GM19023 (cell line): ENCODE measurements around the gene ST6GALNAC2.
"Not testable (repeated sequence)": the region's sequence is repeated elsewhere in the genome, so short reads cannot be mapped to it uniquely, and the experiment has no call there.

ENCODE experiments used
- ATAC-seq: cut with Tn5 transposase; IDR thresholded peaks from one replicate; pipeline ENCODE4 v1.9.1; 2021; ENCODE audit warnings: mild to moderate bottlenecking, moderate library complexity; ENCODE audit not compliant: unreplicated experiment

The ST6GALNAC2 gene

DNA sequence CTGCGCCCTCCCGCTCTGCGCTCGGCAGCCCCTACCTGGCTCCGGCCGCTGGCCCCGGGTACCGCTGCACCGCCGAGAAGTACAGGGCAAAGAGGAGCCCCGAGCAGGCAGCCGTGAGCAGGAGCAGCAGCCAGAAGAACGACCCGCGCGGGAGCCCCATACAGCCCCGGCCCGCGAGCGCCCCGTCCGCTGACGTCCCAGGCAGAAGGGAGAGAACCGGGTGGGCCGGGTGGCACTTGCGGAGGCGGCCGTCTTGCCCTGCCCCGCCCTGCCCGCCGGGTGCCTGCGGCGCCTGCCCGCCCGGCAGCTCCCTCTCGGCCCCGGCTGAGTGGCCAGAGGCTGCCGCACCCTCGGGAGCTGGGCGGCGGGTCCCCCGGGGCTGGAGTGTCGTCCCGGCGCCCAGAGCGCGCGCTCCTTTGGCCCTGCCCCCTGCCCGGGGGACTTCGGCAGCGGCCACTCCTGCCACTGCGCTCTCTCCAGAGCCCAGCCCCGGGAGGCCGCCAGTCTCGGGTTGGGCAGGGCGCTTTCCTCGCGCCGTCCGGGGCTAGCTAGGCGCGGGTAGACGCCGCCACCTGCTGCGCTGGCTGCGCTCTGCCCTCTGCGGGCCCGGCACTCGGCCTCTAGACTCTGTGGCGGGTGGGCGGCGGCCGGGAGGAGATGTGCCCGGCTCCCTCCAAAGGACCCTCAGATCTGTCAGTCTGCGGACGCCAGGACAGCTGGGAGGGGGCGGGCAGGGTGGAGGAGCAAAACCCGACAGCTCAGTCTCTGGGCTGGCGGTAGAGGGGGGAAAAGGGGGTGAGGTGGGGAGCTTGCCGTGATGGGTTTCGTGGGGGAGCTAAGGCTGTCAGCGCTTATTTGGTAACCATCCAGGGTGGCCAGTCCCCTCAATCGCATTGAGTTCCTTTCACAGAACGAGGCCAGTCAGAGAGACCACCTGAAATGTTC is at the start of gene ST6GALNAC2:
Gene ST6GALNAC2 (minus strand): TSS at position 212 of the 945 bp plus-strand sequence. CDS start 52 bp downstream, at position 160.
- no peak for ATAC-seq

DNA sequence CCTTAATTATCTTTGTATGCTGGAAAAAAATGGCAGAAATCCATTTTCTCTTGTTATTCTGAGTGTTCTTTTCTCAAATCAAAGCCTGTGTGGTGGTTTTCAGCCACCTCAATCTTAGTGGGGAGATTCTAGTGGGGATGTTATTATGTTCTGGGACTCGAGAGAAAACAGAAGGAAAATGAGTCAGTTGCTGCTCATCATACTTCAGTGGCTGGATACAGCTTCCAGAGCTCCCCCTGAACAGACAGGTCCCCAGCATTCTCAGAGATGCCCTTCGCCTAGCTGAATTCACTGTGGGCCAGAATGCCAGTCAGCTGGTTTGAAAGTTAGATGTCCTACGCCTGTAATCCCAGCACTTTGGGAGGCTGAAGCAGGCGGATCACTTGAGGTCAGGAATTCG is 49.4 kb upstream of the ST6GALNAC2 start:
- no peak for ATAC-seq

DNA sequence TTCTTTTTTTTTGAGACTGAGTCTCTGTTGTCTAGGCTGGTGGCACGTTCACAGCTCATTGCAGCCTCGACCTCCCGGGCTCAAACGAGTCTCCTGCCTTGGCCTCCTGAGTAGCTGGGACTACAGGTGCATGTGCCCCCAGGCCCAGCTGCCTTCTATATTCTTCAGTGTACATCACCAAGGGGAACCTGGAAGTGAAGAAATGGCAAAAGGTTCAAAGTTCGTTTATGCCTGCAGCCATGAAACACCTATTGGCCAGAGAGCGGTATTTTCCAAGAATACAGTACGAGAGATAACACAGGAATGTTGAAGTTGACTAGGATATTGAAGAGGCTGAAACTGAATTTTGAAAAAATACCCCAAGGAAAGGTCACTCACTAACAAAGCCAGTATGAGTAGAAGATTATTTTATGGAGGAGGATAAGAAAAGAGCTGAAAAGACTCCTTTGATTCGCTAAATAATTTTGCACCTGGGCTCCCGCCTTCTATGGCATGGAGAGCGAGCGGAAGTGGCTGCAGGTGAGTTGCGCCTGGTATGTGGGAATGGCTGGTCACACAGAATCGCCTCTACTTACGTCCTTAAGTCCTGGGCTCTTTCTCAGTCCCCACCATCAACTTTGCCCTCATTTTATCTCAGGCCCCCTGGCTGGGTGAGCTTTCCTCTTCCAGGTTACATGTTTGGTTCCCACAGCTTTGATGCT is 48.1 kb upstream of the ST6GALNAC2 start:
- ATAC-seq: no peak

DNA sequence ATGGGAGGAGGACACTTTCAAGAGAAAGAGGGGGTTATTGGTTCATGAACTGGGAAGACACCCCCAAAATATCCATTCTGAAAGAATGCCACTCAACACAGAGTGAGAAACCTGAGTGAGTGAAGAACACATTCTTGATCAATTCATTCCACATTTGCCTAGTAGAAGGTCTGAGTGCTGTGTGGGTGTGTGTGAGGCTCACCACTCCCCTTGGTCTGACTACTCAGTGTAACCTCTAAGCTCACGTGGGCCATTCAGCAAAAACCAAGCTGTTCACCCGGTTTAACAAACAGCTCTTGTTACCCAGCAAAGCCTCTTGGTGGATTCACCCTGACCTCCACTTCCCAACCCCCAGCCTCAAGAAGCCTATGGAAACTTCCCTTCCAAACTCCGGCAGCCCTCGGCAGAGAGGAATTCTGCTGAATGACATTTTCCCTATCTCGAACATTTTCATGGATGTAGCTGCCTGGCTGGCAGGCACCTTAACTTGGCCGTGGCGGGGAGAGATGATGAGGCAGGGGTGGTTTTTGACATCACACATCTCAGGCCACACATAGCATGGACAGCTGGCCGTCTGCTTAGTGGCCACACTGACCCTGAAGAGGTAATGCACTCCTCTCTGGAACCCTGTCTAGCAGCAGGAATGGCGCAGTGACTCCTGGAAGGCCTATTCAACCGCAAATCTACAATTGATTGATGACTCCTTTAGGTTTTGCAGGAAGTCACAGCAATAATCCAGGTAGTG is 46.3 kb upstream of the ST6GALNAC2 start:
- ATAC-seq: no peak

DNA sequence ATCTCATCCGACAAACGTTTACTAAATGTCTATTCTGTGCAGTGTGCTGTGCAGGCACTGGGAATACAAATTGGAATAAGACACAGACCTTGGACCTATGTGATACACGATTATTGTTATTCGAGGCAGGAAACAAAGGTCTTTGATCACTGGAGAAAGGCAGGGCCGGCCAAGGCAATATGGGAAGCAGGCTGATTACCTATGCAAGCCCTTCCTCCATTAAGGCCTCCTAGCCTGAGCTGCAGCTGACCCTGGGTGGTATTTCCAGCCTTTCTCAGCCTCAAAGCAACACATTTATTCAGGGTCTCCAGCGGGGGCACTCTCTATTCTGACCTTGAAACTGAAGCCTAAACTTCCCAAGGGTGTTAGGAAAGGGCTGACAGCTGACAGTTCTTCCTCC is 44.5 kb upstream of the ST6GALNAC2 start:
- no peak for ATAC-seq

DNA sequence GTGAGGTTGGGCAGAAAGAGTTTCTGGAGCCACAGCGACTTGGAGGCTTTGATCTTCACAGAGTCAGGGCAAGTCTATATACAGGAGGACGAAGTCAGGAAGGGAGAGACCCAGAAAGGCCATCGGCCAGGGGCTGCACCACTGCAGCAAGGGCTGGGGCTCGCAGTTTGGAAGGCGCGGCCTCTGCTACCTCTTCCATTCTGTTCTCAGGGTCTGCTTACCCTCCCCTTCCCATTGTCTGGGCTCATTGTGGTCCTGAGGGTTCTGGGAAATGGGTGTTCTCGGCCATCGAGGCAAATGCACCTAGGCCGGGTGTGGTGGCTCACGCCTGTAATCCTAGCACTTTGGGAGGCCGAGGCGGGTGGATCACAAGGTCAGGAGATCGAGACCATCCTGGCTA is 41.9 kb upstream of the ST6GALNAC2 start:
- ATAC-seq: no peak

DNA sequence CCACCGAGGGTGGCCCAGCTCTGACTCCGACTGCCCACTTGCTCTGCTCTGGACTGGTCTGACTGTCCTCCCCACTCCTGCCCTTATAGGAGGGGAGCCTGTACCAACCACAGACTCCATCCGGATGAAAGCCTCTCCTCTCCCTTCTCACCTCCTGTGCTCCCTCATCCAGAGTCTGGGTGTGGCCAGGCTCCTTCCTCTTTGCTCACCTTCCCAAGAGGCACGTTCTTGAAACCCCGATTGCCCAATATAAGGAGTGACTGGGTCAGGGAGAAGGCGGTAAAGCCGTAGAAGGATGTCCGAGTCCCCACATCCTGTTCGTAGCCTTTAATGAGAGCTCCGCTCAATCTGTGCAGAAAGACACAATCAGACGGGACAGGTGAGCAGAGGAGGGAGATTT is 40.8 kb upstream of the ST6GALNAC2 start:
- ATAC-seq: no peak

DNA sequence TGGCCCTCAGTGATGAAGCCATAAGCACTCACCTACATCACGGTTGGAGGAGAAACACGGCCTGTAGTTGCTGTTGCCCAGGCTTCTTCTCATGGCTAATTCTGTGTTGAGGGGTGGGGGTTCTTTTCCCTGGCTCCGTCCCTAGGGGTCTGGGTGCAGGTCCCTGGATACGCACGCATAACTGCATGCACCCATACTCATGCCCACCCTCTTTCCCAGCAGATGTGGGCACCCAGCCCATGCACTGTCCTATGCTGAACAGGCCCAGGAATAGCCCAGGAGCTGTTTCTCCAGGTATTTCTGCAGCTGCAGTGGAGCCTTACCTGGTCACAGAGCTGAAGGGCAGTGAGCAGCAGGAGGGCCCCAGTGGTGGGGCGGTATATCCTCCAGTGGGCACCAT is 39.8 kb upstream of the ST6GALNAC2 start:
- ATAC-seq: no peak

DNA sequence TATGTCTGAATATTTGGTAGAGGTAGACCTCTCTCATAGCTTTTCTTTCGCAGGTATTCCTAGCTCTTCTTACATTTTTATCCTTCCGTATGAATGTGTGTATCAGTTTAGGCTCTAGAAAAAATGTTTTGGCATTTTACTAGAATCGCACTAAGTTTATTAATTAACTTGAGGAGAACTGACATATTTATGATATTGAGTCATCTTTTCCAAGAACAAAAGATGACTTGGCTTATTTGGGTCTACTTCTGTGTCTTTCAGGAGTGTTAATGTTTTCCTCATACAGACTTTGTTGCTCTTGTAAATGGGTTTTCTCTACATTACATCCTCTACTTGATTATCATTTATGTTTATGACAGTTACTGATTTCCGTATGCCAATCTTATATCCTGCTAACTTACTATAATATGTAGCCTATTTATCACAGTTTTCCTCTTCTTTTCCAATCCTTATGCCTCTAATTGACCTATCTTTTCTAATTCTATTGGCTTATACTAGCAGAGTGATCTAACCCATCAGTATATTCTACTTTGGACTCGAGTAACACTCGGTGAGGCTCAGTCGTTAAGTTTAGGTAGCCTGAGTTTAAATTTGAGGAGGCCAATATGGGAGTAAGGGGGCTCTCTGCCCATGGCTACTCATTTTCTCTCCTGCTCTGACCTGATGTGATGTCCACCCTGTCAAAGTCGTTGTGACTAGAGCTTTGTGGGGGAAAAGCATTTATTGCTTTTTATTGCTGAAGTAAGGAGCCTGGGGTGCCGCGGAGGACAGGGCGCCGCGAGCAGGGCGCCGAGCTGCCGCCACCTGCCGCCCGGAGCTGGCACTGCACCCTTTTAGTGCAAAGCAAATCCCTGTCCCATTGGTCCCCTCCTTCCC is 37.8 kb upstream of the ST6GALNAC2 start:
- no peak for ATAC-seq

DNA sequence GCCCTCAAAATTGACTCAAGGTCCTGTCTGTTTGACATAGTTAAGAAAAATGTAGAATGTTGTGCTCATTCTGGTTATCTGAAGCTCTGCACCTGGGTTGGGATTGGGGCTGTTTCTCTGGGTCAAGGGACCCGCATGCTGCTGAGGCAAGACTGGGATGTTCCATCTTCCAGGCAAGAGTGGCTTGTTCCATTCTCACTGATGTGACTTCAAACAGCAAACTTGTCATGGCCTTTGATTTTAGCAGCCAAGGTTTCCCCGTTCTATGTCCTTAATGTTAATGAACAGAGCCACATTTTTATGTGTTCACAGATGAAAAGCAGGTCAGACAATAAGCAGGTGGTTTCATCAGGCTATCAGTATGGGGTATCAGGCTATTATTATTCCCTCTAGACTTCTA is 32.2 kb upstream of the ST6GALNAC2 start:
- no peak for ATAC-seq

DNA sequence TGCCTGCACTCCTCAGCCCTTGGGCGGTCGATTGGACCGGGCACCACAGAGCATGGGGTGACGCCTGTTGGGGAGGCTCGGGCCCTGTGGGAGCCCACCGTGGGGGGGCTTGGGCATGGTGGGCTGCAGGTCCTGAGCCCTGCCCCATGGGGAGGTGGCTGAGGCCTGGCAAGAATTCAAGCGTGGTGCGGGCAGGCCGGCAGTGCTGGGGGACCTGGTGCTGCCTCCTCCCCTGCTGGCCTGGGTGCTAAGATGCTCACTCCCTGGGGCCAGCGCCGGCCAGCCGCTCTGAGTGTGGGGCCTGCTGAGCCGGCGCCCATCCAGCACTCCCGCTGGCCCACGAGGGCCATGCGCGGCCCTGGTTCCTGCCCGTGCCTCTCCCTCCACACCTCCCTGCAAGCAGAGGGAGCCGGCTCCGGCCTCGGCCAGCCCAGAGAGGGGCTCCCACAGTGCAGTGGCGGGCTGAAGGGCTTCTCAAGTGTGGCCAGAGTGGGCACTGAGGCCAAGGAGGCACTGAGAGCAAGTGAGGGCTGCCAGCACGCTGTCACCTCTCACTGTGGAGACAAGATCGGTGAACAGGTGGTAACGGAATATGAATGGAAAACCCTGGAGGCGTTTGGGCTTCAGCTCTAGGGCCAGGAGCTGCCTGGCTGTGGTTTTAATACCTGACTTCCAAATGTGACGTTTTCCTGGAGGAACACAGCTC is 29.4 kb upstream of the ST6GALNAC2 start:
- ATAC-seq: no peak

DNA sequence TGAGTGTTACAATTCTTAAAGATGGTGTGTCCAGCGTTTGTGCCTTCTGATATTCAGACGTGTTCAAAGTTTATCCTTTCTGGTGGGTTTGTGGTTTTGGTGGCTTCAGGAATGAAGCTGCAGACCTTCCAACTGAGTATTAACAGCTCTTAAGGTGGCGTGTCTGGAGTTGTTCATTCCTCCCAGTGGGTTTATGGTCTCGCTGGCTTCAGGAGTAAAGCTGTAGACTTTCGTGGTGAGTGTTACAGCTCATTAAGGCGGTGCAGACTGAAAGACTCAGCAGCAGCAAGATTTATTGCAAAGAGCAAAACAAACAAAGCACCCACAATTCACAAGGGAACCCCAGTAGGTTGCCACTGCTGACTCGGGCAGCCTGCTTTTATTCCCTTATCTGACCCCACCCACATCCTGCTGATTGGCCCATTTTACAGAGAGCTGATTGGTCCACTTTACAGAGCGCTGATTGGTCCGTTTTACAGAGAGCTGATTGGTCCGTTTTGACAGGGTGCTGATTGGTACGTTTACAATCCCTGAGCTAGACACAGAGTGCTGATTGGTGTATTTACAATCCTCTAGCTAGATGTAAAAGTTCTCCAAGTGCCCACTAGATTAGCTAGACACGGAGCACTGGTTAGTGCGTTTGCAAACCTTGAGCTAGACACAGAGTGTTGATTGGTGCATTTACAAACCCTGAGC is 28.6 kb upstream of the ST6GALNAC2 start:
- ATAC-seq: not testable (repeated sequence)

DNA sequence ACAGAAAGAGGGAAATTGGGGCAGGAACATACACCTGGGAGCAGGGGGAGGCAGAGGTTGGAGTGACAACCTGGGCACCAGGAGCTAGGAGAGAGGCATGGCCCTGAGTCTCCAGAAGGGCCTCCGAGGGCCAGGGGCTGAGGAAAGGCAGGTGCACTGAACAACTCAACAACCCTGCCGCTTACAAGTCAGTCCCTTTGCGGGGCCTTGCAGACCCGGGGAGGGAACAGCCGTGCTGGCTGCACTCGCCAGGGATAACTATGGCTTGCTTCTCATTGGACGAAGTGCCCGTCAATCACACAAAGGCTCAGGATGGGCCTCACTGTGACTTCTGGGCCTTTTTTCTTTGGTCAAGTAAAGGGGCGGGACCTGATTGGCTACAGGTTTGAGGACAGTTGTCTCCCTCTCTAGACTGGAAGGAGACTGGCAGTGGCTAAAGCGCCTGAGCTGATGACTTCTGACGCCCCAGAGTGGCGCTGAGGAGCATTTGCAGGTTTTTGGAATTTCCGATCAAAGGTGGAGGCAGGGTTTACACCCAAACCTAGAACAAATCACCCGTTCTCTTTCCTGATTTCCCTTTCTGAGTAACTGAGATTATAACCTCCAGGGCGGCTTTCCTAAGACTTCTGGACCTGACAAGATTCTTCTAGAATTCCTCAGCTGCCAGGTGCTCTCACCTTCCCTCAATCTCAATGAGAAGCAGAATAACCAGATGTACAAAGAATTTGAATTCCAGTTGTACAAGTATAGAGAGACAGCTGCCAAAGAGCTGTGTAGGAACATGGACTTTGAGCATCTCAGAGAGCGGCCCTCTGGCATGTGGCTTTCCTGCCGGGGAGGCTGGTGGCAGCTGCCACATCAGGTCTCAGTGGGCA is 27.6 kb upstream of the ST6GALNAC2 start:
- ATAC-seq: no peak

DNA sequence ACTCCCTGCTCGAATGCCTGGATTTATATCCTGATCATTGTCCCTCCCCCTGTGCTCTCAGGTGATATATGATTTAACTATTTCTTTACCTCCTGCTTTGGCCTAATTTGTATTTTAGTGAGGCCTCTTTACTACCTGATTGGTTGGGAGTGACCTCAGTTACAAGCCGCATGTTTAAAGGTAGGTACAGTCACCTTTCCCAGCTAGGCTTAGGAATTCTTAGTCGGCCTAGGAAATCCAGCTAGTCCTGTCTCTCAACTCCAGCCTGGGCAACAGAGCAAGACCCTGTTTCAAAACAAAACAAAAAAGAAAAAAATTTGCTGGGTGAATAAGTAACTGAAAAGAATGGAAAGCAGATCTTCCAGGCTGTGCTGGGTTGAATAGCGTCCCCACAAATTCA is 26.8 kb upstream of the ST6GALNAC2 start:
- no peak for ATAC-seq

DNA sequence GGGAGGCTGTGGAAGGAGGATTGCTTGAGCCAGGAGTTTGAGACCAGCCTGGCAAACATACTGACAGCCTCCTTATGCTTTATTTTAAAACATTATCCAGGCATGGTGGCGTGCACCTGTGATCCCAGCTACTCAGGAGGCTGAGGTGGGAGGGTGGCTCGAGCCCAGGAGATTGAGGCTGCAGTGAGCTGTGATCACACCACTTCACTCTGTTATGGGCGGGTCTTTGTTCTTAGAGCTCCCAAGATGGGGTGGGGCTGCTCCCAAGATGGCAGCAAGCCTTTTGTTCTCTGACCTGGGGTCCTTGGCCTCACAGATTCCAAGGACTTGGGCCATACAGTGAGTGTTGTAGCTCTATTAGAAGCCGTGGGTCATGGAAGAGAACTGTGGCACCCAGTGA is 26.1 kb upstream of the ST6GALNAC2 start:
- no peak for ATAC-seq

DNA sequence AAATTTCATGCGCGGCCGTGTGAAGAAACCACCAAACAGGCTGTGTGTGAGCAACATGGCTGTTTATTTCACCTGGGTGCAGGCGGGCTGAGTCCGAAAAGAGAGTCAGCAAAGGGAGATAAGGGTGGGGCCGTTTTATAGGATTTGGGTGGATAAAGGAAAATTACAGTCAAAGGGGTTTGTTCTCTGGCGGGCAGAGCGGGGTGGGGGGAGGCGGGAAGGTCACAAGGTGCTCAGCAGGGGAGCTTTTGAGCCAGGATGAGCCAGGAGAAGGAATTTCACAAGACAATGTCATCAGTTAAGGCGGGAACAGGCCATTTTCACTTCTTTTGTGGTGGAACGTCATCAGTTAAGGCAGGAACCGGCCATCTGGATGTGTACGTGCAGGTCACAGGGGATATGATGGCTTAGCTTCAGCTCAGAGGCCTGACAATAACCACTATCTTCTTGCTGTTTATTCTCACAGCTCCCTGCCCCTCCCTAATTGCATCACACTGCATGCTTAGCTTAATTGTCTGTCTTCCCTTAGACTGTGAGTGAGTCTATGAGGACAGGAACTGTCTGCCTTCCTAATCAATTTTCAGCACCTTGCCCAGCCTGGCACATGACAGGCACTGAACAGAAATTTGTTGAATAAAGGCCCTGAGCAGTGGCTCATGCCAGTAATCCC is 25.6 kb upstream of the ST6GALNAC2 start:
- ATAC-seq: not testable (repeated sequence)

DNA sequence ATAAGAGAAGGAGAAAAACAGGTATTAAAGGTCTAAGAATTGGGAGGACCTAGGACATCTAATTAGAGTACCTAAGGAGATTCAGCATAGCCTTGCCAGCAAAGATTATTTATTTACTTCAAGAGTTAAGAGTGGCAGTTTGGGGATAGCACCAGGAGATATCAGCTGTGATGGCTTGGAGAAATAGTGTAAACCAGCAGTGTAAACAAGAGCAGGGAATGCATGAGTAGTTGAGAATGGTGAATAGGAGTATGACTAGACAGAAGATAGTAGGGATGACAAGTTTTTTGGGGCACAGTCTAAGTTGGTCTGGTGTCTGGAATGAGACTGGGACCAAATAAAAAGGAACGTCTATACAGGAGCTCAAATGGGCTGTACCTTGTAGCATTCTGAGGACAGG is 21.0 kb upstream of the ST6GALNAC2 start:
- not testable (repeated sequence) for ATAC-seq

DNA sequence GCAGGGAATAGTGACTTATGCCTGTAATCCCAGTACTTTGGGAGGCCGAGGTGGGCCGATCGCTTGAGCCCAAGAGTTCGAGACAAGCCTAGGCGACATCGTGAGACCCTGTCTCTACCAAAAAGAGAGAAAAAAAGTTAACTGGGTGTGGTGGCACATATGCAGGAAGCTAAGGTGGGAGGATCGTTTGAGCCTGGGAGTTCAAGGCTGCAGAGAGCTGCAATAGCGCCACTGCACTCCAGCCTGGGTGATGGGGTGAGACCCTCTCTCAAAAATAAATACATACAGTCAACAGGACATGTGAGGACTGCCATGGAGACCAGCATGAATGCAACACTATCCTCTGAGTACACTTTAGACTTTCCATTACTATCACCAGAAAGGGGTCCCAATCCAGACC is 15.4 kb upstream of the ST6GALNAC2 start:
- ATAC-seq: no peak
